SK-N-SH (cell line): ENCODE measurements around the gene FNDC3B. TPM values are rescaled to one million over a fixed set of nuclear protein-coding genes. Genes with fewer than 3 reads are reported as not detected.

Experiments used
- CTCF ChIA-PET: fragments of 300-600, 350-600 bp; formaldehyde crosslinking; extraction: SDS; loops from one replicate; lab custom pipeline; 2021; lab: Yijun Ruan, JAX
- POLR2A ChIA-PET: fragments of 350-600 bp; sonication (Branson Sonifier 250); formaldehyde crosslinking; extraction: SDS; loops from one replicate; lab custom pipeline; 2020; ENCODE audit warnings: antibody characterized with exemption, inconsistent platforms; lab: Yijun Ruan, JAX
- DNase-seq: peaks from one replicate; pipeline ENCODE4 v3.0.0; 2012
- H2AFZ ChIP-seq: fragments of 200-600 bp; sonication (generic); 2 replicates; pipeline ENCODE4 v1.8.1; 2016; ENCODE audit warnings: antibody characterized with exemption, mild to moderate bottlenecking, low read depth
- H3F3A ChIP-seq: fragments of 200-600 bp; sonication (generic); replicated peaks from 2 replicates; pipeline ENCODE3; 2016; ENCODE audit warnings: antibody characterized with exemption, mild to moderate bottlenecking; ENCODE audit not compliant: insufficient read depth
- H3K27ac ChIP-seq, 2 experiments: fragments of 200-500 bp in 1 of 2; fragments of 200-600 bp in 1 of 2; sonication (Bioruptor generic) in 1 of 2; sonication (generic), shearing (Covaris generic) in 1 of 2; 2 replicates each; pipeline versions ENCODE4 v1.5.1 to v1.6.1; 2014 to 2016; ENCODE audit warnings: low read depth in 2 of 2, inconsistent platforms in 1 of 2, low read length in 1 of 2, mild to moderate bottlenecking in 1 of 2, mixed read lengths in 1 of 2
- H3K27me3 ChIP-seq: fragments of 200-600 bp; sonication (generic), shearing (Covaris generic); 2 replicates; pipeline ENCODE4 v1.6.1; 2016; ENCODE audit warnings: mixed run types; ENCODE audit not compliant: insufficient read depth
- H3K36me3 ChIP-seq, 2 experiments: fragments of 200-500 bp in 1 of 2; fragments of 200-600 bp in 1 of 2; sonication (Bioruptor generic) in 1 of 2; sonication (generic) in 1 of 2; replicated peaks in 1 of 2; 2 replicates each; pipeline versions ENCODE3 to v1.5.1; 2014 to 2016; ENCODE audit warnings: low read length in 1 of 2, mild to moderate bottlenecking in 1 of 2; ENCODE audit not compliant: insufficient read depth in 2 of 2, control insufficient read depth in 1 of 2
- H3K4me1 ChIP-seq, 2 experiments: fragments of 200-500 bp in 1 of 2; fragments of 200-600 bp in 1 of 2; sonication (Bioruptor generic) in 1 of 2; sonication (generic), shearing (Covaris generic) in 1 of 2; 2 replicates each; pipeline versions ENCODE4 v1.5.1 to v1.6.1; 2014 to 2016; ENCODE audit warnings: low read depth in 1 of 2, low read length in 1 of 2, mixed run types in 1 of 2; ENCODE audit not compliant: insufficient read depth in 2 of 2, control insufficient read depth in 1 of 2
- H3K4me2 ChIP-seq: fragments of 200-600 bp; sonication (generic), shearing (Covaris generic); 2 replicates; pipeline ENCODE4 v1.6.1; 2017; ENCODE audit warnings: mixed run types
- H3K4me3 ChIP-seq, 2 experiments: fragments of 200-500 bp in 1 of 2; fragments of 200-600 bp in 1 of 2; sonication (Bioruptor generic) in 1 of 2; sonication (generic), shearing (Covaris generic) in 1 of 2; 2 replicates each; pipeline versions ENCODE4 v1.5.1 to v1.8.1; 2014 to 2016; ENCODE audit warnings: low read depth in 2 of 2, inconsistent platforms in 1 of 2, low read length in 1 of 2, mild to moderate bottlenecking in 1 of 2, mixed read lengths in 1 of 2, moderate library complexity in 1 of 2
- H3K79me2 ChIP-seq: fragments of 200-600 bp; sonication (generic); 2 replicates; pipeline ENCODE4 v1.8.1; 2017; ENCODE audit warnings: mild to moderate bottlenecking; ENCODE audit not compliant: insufficient read depth
- H3K9ac ChIP-seq: fragments of 200-600 bp; sonication (generic); 2 replicates; pipeline ENCODE4 v1.6.1; 2017; ENCODE audit warnings: mixed run types
- H3K9me2 ChIP-seq: fragments of 200-600 bp; sonication (generic); 2 replicates; pipeline ENCODE4 v1.6.1; 2017; ENCODE audit warnings: mixed run types
- H3K9me3 ChIP-seq: fragments of 200-600 bp; sonication (generic); 2 replicates; pipeline ENCODE4 v1.6.1; 2017; ENCODE audit warnings: mixed run types, mild to moderate bottlenecking, moderate library complexity
- H4K20me1 ChIP-seq: fragments of 200-600 bp; sonication (generic); 2 replicates; pipeline ENCODE4 v1.6.1; 2017; ENCODE audit warnings: mild to moderate bottlenecking, mixed run types; ENCODE audit not compliant: insufficient read depth
- CHD2 ChIP-seq: fragments of 150-350 bp; IDR thresholded peaks from 2 replicates; pipeline ENCODE4 v1.6.1; 2018; ENCODE audit warnings: low read length; ENCODE audit not compliant: partially characterized antibody
- ELF1 ChIP-seq: IDR thresholded peaks from 2 replicates; pipeline ENCODE4 v1.4.0; 2012
- FOSL2 ChIP-seq: IDR thresholded peaks from 2 replicates; pipeline ENCODE4 v1.4.0; 2012; ENCODE audit warnings: low read depth, mild to moderate bottlenecking, moderate library complexity, borderline replicate concordance
- GABPA ChIP-seq: IDR thresholded peaks from 2 replicates; pipeline ENCODE4 v1.4.0; 2012; ENCODE audit warnings: low read depth, mild to moderate bottlenecking
- GATA2 ChIP-seq: sonication (generic); formaldehyde crosslinking; IDR thresholded peaks from 2 replicates; pipeline ENCODE4 v1.5.0; 2020; ENCODE audit warnings: mild to moderate bottlenecking, missing genetic modification reagents
- IRF3 ChIP-seq: fragments of 150-350 bp; IDR thresholded peaks from 2 replicates; pipeline ENCODE4 v1.6.1; 2016; ENCODE audit warnings: mild to moderate bottlenecking, low read depth, low read length
- NFIC ChIP-seq: IDR thresholded peaks from 2 replicates; pipeline ENCODE4 v1.4.0; 2012; ENCODE audit warnings: borderline replicate concordance
- NRF1 ChIP-seq: IDR thresholded peaks from 2 replicates; pipeline ENCODE4 v1.6.1; 2012; ENCODE audit warnings: low read depth, mild to moderate bottlenecking, low read length
- POLR2AphosphoS5 ChIP-seq: IDR thresholded peaks from 2 replicates; pipeline ENCODE4 v1.6.1; 2012; ENCODE audit warnings: low read depth, low read length
- RFX5 ChIP-seq: IDR thresholded peaks from 2 replicates; pipeline ENCODE4 v1.6.1; 2012; ENCODE audit warnings: mild to moderate bottlenecking, improper control_type of control experiment, low read length
- SIN3A ChIP-seq: IDR thresholded peaks from 2 replicates; pipeline ENCODE4 v1.6.1; 2012; ENCODE audit warnings: low read depth, mild to moderate bottlenecking, low read length, moderate library complexity, borderline replicate concordance
- TAF1 ChIP-seq: IDR thresholded peaks from 2 replicates; pipeline ENCODE4 v1.6.1; 2012; ENCODE audit warnings: low read depth, mild to moderate bottlenecking, low read length, moderate library complexity, borderline replicate concordance
- TCF12 ChIP-seq: IDR thresholded peaks from 2 replicates; pipeline ENCODE4 v1.4.0; 2012
- TEAD4 ChIP-seq: IDR thresholded peaks from 2 replicates; pipeline ENCODE4 v1.4.0; 2012; ENCODE audit warnings: mild to moderate bottlenecking, borderline replicate concordance; ENCODE audit not compliant: insufficient read depth
- YY1 ChIP-seq: IDR thresholded peaks from 2 replicates; pipeline ENCODE4 v1.4.0; 2012; ENCODE audit warnings: low read depth, mild to moderate bottlenecking
- WGBS: methylation state at CpG from one replicate; pipeline ENCODE4 v1.1.6; 2017; ENCODE audit warnings: low lambda C conversion rate; 5-methylcytosine and 5-hydroxymethylcytosine counted together
- polyA plus RNA-seq, 3 experiments: library from polyadenylated mRNA; depleted of rRNA; stranded (reverse); fragments of >200 nt; gene quantifications; 2 replicates each; pipeline ENCODE4 v1.2.3, GENCODE V29; 2012
- TF ChIP-seq, protein P1 (sequence below): fragments of 200-600 bp; sonication (generic); IDR thresholded peaks from 2 replicates; pipeline ENCODE4 v1.6.1; 2017; ENCODE audit warnings: antibody characterized with exemption, mild to moderate bottlenecking, moderate library complexity
- TF ChIP-seq, protein P2 (sequence below): IDR thresholded peaks from 2 replicates; pipeline ENCODE4; 2012

Gene FNDC3B
- polyA plus RNA-seq, 1 of the 3 experiments (the other 2 are of a cell fraction): 10.4 TPM

GRCh38 chr3:172164620-172165362, 125.4 kb downstream of the FNDC3B start:
- H3K4me2 ChIP-seq: no peak overlapping the region
- peaks cover 6 to 14% of the 10 kb centered on the region in 2 experiments; a peak in 2 of 4 replicates for H3K4me1 ChIP-seq
- no peak overlapping the region for H3K4me3 ChIP-seq
- H3K79me2 ChIP-seq: peaks cover 94% of the 10 kb centered on the region
- no peak for DNase-seq
- TF ChIP-seq TEAD4 (no peak), GABPA (no peak), SIN3A (no peak), GATA2 (no peak), FOSL2 (no peak), YY1 (no peak), NRF1 (no peak), POLR2AphosphoS5 (no peak), NFIC (no peak), TAF1 (no peak), RFX5 (no peak), TCF12 (no peak), ELF1 (no peak), IRF3 (no peak), CHD2 (no peak)
- TF ChIP-seq, protein P1, sequence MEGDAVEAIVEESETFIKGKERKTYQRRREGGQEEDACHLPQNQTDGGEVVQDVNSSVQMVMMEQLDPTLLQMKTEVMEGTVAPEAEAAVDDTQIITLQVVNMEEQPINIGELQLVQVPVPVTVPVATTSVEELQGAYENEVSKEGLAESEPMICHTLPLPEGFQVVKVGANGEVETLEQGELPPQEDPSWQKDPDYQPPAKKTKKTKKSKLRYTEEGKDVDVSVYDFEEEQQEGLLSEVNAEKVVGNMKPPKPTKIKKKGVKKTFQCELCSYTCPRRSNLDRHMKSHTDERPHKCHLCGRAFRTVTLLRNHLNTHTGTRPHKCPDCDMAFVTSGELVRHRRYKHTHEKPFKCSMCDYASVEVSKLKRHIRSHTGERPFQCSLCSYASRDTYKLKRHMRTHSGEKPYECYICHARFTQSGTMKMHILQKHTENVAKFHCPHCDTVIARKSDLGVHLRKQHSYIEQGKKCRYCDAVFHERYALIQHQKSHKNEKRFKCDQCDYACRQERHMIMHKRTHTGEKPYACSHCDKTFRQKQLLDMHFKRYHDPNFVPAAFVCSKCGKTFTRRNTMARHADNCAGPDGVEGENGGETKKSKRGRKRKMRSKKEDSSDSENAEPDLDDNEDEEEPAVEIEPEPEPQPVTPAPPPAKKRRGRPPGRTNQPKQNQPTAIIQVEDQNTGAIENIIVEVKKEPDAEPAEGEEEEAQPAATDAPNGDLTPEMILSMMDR: no peak
- TF ChIP-seq, protein P2, sequence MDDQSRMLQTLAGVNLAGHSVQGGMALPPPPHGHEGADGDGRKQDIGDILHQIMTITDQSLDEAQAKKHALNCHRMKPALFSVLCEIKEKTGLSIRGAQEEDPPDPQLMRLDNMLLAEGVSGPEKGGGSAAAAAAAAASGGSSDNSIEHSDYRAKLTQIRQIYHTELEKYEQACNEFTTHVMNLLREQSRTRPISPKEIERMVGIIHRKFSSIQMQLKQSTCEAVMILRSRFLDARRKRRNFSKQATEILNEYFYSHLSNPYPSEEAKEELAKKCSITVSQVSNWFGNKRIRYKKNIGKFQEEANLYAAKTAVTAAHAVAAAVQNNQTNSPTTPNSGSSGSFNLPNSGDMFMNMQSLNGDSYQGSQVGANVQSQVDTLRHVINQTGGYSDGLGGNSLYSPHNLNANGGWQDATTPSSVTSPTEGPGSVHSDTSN: no peak
- H3K9me3 ChIP-seq: no peaks in the 10 kb centered on the region
- no peaks in the 10 kb centered on the region for H3K27me3 ChIP-seq
- H3K9ac ChIP-seq: no peak overlapping the region
- ChIA-PET POLR2A (no interaction called here), CTCF (interaction anchor here (0.7 kb wide), 1 partner anchor 9 kb away, joined by 3 read pairs; no protein-coding TSS in a partner anchor)
- 95% methylated on average over 6 of the region's 6 CpGs for WGBS
- no peak overlapping the region for H2AFZ ChIP-seq
- H3K9me2 ChIP-seq: no peaks in the 10 kb centered on the region
- peaks cover 0 to 8% of the 10 kb centered on the region in 2 experiments for H3K36me3 ChIP-seq
- peaks cover 4% of the 10 kb centered on the region for H3F3A ChIP-seq
- no peak overlapping the region for H3K27ac ChIP-seq
- peaks cover 48% of the 10 kb centered on the region for H4K20me1 ChIP-seq
